Activated CD4-positive, alpha-beta T cell treated with anti-CD3 and anti-CD28 coated beads for 24 hours (primary cell): Measurements from ENCODE around the gene SLC7A5.

ENCODE experiments used
- DNase-seq, 2 donors: peaks; one replicate each; pipeline ENCODE4 v3.0.0-alpha.2; 2020; ENCODE audit warnings: low read depth in 2 of 2

Gene SLC7A5

DNA sequence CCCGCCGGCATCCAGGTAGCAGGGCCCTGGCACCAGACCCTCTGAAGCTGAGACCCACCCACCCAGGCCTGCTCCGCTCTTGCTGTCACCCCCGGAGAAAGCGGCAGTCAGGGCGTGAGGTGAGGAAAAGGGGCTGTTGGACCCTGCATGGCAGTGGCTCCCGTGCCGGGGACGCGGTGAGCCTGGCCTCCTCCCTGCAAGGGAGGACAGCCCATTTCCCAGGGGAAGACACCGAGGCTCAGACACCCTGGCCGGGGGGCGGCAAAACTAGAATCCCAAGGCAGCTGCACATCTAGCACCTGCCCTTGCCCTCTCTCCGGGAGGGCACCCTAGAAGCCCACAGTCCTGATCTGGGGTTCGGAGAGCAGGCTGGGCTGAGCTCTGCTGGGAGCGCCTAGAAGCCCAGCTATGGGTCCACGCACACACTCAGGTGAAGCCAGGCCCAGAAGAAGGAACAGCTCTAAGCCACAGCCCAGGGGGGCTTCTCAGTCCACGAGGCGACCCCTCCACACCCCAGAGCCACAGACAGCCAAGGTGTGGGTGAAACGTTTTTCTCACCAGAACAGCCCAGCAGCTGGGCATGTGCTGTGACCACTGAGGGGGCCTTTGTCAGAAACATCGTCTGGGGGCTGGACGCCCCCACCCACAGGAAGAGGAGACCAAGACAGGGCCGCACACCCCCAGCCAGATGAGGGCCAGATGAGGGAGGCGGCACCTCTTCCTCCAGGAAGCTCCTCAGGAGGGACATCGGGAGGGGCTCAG lies 22.4 kb downstream of the SLC7A5 start:
- DNase-seq, result no peak

DNA sequence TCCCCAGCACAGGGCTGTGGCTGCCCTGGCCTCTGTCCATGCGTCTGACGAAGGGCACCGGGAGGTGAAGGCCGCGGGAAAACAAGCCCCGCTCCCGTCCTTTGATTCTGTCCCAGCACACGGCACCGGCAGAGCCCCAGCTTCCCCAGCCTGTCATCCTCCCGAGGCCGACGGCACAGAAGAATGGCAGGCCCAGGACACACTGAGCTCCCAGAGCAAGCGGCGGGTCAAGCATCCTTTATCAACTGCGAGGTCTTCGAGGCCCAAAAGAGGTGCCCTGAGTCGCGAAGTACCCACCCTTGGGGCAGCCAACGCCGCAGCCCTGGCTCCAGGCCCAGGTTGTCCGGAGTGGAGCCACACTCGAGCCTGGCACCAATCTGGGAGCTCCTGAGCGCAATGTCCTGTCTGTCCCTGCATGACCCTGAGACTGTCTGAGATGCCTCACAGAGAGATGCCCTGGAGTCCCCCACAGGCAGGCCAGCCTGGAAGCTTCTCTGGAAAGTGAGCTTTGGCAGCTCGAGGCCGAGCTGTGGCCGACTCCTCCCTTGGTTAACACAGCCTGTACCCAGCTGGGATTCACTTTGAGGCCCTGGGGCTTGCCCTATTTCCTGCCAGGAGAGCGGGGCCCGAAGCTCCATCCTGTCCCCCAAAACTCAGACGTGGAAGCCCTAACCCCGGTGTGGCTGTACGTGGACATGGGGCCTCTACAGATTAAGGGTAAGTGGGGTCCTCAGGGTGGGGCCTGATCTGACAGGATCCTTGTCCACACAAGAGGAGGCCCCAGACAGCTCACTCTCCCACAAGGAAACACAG lies 23.3 kb downstream of the SLC7A5 start:
- no peak for DNase-seq

DNA sequence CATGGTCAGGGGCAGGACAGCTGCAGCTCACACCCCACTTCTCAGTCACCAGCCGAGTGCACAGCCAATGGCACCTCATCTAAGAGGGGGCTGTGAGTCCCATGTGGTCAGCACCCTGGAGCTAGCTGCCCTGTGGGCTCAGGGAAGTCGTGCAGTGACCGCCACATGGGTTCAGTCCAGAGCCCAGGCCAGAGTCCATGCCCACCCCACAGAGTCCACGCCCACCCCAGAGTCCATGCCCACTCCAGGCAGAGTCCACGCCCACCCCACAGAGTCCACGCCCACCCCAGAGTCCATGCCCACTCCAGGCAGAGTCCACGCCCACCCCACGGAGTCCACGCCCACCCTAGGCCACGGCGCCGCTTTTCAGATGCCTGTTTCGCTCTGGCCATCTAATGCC lies 24.1 kb downstream of the SLC7A5 start:
- DNase-seq, result no peak

DNA sequence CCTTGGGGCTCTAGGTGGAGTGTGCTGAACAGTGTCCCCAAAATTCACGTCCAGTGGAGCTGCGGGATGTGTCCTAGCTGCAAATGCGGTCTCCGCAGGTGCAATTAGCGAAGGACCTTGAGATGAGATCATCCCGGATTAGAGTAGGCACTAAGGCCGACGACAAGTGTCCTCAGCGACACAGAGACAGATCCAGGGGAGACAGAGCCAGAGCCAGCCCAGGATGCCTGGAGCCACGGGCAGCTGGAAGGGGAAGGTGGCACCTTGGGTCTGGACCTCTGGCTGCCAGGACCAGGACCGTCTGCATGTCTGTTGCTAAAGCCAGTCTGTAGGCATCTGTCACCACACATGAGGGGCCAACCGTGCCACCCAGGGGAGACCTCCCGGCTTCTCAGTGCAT lies 24.5 kb downstream of the SLC7A5 start:
- DNase-seq, result no peak

DNA sequence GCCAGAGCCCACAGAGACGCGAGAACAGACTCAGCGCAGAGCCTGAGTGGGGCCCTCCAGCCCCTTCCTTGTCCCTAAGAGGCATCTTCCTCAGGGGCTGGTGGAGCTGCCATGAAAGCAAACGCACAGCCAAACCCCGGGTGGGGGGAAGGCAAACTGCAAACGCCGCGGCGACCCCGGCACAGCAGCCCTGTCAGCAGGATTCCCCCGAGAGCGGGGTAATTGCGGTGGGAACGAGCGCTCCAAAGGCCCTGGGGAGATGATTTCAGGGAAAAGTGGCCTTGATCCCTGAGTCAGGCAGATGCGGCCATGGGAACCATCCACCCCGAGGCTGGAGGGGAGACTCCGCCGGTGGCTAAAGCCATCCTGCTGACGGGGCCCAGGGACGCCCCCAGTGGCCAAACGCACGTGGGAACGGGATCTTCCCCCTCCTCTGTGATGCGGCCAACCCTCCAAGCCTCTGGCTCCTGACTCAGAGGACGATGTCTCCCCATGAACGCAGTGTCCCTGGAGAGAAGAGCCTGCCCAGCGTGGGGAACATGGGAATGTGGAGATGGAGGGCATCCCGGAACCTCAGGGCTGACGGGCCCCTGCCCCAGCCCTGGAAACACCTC lies 25.1 kb downstream of the SLC7A5 start:
- DNase-seq, result no peak

DNA sequence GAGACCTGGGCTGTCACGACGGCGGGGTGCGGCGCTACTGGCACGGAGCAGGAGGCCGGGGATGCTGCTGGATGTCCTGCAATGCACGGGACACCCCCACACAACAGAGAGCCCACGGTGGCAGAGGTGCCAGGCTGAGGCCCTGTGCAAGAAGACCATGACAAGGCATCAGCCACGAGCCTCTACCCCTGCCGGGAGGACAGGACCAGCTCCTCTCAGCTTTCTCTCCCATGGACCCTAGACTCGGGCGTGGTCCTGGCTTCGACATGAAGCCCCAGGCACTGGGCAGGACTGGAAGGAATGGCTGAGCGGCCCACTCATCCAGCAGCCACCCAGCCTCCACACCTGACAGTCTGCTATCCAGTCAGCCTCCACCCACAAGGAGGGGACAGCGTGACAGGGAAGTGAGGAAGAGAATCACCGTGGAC lies 25.6 kb downstream of the SLC7A5 start:
- no peak for DNase-seq

DNA sequence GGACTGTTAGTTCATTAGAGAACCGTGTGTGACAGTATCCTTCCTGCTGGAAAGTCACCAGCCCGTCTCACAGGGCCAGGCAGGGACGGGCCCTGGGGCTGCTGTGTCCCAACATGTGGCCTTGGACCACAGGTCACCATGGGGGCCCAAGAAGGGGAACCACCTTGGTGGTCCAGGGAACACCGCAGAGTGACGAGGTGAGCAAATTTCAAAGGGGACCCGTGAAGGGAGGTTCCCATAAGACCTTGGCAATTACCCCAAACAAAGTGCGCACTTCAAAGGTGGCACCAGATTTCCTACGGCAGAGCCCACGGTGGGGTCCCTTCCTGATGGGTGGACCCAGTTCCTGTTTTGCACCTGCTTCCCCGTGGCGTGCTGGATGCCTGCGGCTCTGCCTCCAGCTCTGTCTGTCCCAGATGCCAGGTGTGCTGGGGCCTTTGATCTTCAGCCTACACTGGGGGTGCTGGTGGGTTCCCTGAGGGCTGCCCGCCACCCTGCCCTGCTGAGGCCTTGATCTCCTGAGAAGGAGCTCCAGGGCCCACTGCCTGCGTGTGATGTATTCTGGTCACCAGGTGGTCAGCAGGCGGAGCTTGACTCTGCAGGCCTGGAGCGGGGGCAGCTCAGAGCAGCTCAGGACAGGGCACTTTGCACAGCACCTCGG lies 27.0 kb downstream of the SLC7A5 start:
- no peak for DNase-seq

DNA sequence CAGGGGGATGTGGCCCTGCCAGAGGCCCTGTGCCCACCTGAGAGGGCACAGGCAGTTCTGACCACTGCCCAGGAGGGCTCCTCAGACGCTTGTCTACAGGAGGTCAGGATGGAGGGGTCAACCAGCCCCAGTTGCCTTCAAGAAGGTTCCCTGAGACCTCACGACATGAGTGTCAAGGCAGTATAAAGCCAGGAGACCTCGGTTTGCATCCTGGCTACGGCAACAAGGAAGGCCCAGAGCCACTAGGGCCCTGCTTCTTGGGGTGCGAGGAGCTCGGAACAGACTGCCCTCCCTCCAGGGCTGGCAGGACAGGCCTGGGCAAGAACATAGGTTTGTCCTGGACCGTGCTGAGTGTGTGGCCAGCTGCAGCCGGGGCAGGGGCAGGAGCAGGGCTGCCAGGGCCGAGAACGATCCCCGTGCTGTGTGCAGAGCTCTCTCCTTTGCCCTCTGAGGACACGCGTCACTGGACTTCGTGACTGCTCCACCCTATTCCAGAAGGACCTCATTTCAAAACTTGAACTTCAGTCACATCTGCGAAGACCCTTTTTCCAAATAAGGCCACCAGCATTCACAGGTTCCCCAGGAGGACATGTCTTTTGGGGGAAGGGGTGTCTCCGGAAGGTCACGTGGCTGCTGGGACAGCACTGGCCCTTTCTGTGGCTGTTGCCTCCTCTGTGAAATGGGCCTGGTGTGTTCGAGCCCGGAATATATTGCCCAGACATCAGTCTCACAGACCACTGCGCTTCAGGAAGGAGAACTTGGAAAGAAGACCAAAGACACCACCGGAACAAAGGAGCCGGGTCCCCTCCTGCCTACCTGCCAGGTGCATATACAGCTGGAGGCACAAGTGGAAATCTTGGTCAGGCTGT lies 27.7 kb downstream of the SLC7A5 start:
- DNase-seq, result no peak

DNA sequence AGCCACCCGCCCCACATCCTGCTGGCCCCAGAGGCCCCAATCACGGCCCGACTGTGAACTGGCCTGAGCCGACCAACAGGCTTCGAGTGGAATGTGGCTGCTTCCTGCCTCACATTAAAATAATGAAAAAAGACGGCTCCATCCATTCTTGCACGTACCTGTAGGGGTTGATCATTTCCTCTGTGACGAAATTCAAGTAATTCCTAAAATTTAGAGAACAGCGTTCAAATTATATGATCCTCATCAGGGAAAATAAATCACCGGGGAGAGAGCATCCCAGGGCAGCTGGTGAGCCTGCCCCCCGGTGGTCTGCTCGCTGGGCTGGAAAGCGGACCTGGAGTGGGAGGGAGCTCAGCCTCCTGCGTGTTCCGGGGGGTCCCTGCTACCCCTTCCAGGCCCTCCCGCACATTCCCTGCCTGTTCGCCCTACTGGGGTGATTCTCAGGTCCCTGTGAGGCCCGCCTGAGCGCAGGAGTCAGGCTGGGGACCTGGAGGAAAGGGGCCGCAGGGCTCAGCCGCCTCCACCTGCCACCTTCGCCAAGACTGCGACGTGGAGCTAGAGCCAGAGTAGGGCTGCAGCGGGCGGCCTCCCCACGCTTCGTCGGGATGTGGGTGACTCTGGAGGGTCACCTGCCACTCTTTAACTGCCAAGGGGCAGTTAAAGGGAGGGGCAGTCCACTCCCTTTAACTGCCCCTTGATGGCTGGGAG lies 28.9 kb downstream of the SLC7A5 start:
- DNase-seq, result no peak

DNA sequence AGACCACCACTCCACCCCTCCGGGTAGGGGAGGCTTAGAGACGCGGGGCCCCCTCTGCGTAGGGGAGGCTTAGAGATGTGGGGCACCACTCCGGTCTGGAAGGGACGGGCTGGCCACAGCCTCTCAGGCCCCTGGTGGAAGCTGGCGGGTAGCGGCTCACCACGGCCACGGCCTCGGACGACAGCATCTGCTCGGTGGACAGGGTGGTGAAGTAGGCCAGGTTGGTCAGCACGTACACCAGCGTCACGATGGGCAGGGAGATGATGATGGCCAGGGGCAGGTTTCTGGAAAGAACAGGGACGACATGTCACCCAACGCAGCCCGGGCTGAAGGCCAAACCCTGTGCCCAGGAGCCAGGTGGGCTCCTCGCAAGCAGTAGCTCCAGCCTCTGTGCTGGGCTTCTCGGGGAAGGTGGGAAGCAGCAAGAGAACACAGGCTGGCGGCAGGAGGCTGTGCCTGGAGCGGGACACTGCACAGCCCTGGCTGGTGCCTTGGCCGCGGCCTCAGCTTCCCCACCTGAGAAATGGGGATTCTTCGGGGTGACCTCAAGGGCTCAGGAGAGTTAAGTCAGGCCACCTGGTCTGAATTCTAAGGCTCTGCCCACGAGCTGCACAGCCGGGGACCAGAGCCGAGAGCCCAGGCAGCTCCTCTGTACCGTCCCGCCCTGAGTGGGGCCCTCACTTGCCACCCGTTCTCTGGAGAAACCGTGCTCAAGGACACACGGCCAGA lies 29.6 kb downstream of the SLC7A5 start:
- no peak for DNase-seq

DNA sequence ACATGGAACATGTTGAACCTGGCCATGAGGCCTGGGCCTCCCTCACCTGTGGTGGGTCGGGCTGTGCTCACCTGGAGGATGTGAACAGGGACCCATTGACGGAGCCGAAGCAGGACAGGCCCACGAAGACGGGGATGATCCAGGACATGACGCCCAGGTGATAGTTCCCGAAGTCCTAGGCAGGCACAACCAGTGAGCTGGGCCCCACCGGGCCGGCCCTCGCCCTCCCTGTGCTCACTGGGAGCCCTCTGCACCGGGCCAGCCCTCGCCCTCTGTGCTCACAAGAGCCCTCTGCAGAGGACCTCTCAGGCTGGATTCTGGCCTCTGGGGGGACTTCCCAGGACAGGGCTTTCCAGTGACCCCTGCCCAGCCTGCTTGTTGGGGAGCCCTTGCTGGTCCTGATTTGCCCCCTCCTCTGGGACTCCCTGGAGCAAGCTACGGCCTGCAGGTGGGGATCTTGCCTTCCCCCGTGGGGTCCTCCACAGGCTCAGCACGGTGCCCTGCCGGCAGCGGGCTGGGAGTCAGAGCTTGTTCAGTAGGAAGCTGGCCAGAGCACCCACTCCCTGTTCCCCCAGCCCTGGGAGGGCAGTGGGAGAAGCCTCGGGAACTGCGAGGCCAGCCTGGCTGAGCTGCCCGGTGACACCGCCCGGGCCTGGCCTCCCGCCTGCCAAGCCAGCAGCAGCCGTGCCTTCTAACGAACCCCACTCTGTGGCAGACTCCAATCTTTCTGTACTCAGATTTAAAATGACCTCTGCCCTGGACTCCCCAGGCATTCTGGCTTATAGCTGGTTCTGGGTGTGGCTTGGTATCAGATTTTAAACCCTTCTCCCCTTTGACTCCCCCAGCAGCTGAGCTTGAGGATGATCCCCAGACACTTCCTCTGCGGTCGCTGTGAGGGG lies 30.4 kb downstream of the SLC7A5 start:
- no peak for DNase-seq

DNA sequence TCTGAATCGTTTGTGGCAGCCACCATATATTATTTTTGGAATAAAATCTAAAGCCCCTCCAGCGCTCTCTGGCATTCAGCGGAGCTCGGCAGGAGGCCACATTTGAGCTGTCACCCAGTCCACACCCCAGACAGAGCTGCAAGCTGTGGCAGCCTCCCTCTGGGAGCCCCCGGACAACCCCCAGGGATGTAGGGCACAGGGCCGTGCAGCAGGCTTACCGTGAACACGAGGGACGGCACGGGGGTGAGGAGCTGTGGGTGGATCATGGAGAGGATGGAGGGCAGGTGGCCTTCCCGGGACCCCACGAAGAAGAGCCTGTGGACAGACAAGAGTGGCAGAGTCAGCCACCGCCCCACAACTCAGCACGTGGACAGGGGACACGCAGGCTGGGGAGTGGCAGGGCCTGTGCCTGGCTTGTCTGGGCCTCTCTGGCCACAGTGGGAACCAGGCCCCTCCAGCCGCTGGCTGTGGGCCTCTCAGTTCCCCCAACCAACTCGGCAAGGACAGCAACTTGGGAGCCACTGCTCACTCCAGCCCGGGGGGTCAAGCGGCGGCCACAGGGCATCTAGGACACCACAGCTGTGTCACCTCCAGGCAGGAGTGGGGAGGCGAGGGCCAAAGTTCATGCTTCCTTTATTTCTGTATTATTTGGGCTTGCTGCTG lies 31.5 kb downstream of the SLC7A5 start:
- no peak for DNase-seq

DNA sequence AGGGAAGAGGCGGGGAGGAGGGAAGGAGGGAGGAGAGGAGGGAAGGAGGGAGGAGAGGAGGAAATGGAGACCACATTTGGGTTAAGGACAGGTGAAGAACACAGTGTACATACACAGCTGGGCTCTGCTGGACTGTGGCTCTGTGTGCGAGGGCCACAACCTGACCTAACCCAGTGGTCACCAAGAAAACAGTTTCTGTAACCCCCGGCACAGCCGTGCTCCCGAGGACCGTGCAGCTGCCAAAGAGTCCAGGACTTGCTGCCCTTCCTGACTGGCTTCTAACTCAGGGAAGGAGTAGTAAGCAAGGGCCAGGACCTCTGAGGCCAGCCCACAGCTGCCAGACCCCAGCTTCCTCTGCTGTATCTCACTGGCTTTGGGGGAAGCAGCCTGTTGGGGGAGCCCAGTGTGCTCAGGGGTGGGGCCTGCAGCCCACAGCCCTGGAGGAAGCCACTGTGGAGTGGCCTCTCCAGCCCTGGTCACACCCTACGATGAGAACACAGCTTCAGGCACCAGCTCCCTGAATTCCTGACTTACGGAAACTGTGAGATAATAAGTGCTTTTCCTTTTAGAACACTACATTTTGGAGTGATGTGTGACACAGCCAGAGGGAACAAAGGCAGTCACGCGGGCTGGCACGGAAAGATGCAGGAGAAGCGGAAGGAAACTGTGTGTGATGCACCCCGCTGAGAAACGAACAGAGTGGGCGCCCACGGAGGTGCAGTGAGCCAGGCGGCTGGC lies 32.3 kb downstream of the SLC7A5 start:
- DNase-seq, result no peak

DNA sequence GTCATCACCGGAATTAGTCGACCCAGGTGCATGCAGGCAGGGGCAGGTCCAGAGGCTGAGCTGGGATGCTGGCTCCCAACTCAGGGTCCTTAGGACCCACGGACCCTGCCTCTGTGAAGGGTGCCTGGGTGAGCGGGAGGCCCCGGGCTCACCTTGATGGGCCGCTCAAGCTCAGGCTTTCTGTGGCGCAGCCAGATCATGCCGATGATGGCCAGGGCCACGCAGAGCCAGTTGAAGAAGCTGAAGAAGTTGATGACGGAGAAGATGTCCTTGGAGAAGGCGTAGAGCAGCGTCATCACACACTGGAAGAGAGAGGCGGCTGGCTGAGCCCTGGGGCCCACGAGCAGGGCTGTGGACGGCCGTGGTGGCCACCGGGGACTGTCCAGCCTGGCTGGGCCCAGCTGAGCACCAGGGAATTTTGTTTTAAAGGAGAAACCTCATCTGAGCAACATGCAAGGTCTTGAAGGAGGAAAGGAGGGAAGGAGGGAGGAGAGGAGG lies 32.9 kb downstream of the SLC7A5 start:
- no peak for DNase-seq

DNA sequence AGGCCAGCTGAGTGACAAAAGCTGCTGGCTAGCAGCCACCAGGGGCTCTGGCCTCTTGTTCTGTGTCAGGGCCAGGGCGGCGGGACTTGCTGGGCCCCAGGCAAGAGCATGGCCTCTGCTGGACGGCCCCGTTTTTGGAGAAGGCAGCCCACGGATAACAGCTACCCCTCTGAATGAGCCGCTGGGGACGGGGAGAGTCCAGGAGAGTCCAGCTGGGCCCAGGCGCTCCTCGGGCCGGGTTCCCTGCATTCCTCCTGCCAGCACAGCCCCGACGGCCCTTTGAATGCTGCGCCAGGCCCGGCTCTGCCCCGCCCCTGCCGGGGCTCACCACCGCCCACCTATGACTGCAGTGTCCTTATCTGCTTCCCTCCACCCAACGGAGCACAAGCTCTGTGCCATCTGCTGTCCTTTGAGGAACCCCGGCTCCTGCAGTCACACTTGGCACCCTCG lies 33.4 kb downstream of the SLC7A5 start:
- DNase-seq, result no peak

DNA sequence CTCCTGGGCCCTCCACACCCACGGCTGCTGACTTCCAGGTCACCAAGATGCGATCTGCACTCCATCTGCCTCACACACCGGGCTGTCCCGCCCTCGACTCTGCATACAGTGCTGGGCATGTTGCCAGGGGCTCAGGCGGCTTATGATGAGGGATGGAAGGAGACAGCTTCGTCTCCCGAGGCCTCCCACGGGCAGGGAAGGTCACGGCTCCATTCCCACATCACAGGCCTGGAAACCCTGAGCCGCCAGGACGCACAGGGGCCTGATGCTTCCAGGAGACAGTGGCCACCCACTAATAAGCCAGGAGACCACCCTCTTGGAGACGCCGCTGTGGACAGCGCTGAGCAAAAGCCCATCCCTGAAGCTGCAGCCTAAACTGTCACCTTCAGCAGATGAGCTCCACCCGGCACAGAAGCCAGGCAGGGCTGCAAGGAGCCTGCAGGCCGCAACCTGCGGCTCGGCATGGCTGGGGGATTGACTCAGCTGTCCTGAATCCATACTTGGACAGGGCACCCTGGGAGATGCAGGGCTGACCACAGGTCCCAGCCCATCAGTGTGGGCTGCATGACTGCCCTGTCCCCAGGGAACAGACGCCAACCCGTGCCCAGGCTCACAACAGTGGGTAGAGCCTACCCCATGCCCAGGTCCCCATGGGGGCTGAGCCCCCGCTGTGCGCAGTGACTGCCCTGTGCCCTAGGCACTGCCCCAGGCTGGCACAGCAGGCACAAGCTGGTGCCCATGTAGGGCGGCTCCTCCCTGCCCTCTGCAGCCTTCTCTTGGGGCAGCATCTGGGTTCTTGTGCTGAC lies 34.4 kb downstream of the SLC7A5 start:
- no peak for DNase-seq
